Thyroid gland (tissue), 4 donors: ENCODE data around the gene KMT2E.

Experiments
- CTCF ChIP-seq, 6 experiments: fragments of 200-600 bp in 3 of 6; fragments of 450-650 bp in 3 of 6; sonication (generic) in 3 of 6; IDR thresholded peaks; one replicate each; pipeline ENCODE4 v1.5.1; 2016 to 2019; ENCODE audit warnings: antibody characterized with exemption in 6 of 6, mild to moderate bottlenecking in 2 of 6, inconsistent platforms in 1 of 6, moderate library complexity in 1 of 6
- POLR2A ChIP-seq, 2 donors: fragments of 450-650 bp; IDR thresholded peaks; one replicate each; pipeline ENCODE4 v1.6.1; 2017; ENCODE audit warnings: antibody characterized with exemption in 2 of 2, mild to moderate bottlenecking in 2 of 2, moderate library complexity in 1 of 2

DNA sequence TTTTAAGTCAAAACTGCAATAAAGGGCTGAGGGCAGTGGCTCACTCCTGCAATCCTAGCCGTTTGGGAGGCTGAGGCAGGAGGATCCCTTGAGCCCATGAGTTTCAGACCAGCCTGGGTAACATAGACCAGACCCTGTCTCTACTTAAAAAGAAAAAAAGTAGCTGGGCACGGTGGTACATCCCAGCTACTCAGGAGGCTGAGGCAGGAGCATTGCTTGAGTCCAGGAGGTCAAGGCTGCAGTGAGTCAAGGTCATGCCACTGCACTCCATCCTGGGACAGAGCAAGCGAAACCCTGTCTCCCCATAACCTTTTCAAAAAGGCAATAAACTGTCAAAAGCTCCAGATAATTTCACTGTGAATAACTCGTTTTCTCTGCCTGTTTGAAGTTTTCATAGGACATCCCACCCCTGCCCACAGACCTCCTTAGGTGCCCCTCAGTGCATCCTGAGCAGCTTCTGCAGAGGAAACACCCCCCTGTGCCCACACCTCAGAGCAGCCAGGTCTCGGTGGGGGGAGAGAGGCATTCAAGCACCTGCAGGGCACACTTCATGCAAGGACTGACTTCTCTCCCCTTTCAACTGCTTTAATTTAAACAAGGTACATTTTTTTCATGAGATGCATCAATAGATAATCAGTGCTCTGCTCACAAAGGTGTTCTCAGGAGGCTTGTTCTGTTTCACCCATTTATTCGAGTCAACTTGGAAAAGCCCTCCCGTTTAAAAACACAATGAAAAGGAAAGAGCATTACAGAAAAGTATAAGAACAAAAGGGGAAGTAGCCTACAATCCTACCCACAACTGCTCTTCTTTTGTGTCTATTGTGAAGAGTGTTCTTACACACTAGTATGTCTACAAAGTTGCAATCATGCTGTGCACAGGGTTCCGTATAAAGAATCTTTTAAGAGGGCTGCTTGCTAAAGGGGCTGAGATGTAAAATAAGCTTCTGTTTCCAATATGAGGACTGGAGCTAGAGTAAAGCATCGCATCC lies 104.9 kb downstream of the KMT2E start:
- TF ChIP-seq CTCF (IDR thresholded peaks at IDR 0.05) (no peak), POLR2A (IDR thresholded peaks at IDR 0.05) (no peak)
